HAP-1 (cell line): ENCODE results near the gene ADAD2.

Experiments
- DNase-seq, 2 experiments: peaks; one replicate each; pipeline ENCODE4 v3.0.0-alpha.2; 2016 to 2020; ENCODE audit warnings: low spot score in 2 of 2
- H3K27me3 ChIP-seq: fragments of 250-450 bp; sonication (Bioruptor Pico); 2 replicates; pipeline ENCODE4 v1.5.1; 2020; ENCODE audit warnings: low read depth, mild to moderate bottlenecking, moderate library complexity
- H3K36me3 ChIP-seq: fragments of 250-450 bp; sonication (Bioruptor Pico); replicated peaks from 2 replicates; pipeline ENCODE4 v1.5.1; 2020; ENCODE audit warnings: mild to moderate bottlenecking
- H3K4me1 ChIP-seq: fragments of 250-450 bp; sonication (Bioruptor Pico); 2 replicates; pipeline ENCODE4 v1.5.1; 2020; ENCODE audit warnings: mild to moderate bottlenecking
- H3K4me3 ChIP-seq: fragments of 250-450 bp; sonication (Bioruptor Pico); 2 replicates; pipeline ENCODE4 v1.5.1; 2020; ENCODE audit warnings: mild to moderate bottlenecking, moderate library complexity
- H3K9me3 ChIP-seq: fragments of 250-450 bp; sonication (Bioruptor Pico); 2 replicates; pipeline ENCODE4 v1.5.1; 2020; ENCODE audit warnings: mild to moderate bottlenecking, moderate library complexity
- in situ Hi-C: fragments of 300-500 bp; cut with MboI; formaldehyde crosslinking; loops from 3 replicates; pipeline ENCODE4 v1.14.3; 2020; ENCODE audit warnings: low sequenced_read_pairs, inconsistent platforms, mixed read lengths

The ADAD2 gene

DNA sequence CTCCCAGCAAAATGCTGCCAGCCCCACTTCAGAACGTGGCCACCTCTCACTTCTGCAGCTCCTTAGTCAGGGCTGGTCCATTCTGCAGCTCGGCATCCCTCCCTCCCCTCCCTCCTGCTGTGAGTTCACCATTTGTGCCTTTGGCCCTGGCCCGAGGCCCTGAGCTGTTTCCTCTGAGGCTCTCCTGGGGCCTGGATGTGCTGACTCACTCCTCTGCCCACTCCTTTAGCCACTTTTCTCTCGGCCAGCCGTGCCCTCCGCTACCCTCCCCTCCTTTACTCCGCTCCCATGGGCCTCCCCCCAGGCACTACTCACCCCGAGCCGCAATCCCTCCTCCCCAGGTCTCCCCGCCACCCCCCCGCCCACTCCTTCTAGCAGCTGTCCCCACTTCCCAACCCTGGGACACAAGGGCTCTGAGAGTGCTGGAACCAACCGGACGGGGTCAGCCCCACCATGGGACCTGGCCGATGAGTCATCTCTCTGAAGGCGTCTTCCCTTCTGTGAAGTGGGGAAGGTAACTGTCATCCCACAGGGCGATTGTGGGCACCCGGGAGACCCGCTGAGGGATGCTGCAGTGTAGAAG, 37.4 kb downstream of the ADAD2 start:
- Histone ChIP-seq H3K36me3 (no peaks in the 10 kb centered on the region), H3K27me3 (no peaks in the 10 kb centered on the region), H3K4me1 (no peaks in the 10 kb centered on the region), H3K4me3 (no peak overlapping the region), H3K9me3 (no peaks in the 10 kb centered on the region)
- DNase-seq: peak in 1 of 2 experiments; percentile 14
- in situ Hi-C loops: no loop called here

- no peak overlapping the region for H3K4me3 ChIP-seq
- DNase-seq: no peak
- no peaks in the 10 kb centered on the region for H3K4me1 ChIP-seq
- H3K27me3 ChIP-seq: no peaks in the 10 kb centered on the region
- no peaks in the 10 kb centered on the region for H3K9me3 ChIP-seq
- in situ Hi-C loops: no loop called here
- no peaks in the 10 kb centered on the region for H3K36me3 ChIP-seq
Observed at GRCh38 chr16:84229471-84229870, 38.5 kb downstream of the ADAD2 start.

DNA sequence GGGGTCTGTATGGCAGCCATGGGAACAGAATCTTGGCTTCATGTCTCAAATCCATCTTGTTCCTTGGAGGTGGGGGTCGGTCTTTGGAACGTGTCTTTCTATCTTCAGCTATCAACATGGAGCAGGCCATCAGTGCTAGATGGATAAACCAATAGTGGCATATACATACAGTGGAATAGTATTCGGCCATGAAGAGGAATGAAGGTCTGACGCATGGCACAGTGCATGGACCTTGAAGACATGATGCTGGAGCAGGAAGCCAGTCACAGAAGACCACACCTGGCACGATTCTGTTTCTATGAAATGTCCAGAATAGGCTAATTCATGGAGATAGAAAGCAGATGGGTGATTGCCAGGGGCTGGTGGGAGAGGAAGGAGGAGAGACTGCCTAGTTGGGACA, 41.1 kb downstream of the ADAD2 start:
- Histone ChIP-seq H3K4me3 (no peak overlapping the region), H3K36me3 (no peaks in the 10 kb centered on the region), H3K27me3 (no peaks in the 10 kb centered on the region; the same call in 1 of the 2 replicates), H3K9me3 (no peaks in the 10 kb centered on the region), H3K4me1 (no peaks in the 10 kb centered on the region)
- in situ Hi-C loops: no loop called here
- DNase-seq: no peak

- DNase-seq: no peak
- Histone ChIP-seq H3K4me1 (no peaks in the 10 kb centered on the region), H3K9me3 (no peaks in the 10 kb centered on the region), H3K4me3 (no peak overlapping the region), H3K36me3 (no peaks in the 10 kb centered on the region), H3K27me3 (no peaks in the 10 kb centered on the region; the same call in 1 of the 2 replicates)
- in situ Hi-C loops: no loop called here
Observed at GRCh38 chr16:84232969-84233368, 42.0 kb downstream of the ADAD2 start.

DNA sequence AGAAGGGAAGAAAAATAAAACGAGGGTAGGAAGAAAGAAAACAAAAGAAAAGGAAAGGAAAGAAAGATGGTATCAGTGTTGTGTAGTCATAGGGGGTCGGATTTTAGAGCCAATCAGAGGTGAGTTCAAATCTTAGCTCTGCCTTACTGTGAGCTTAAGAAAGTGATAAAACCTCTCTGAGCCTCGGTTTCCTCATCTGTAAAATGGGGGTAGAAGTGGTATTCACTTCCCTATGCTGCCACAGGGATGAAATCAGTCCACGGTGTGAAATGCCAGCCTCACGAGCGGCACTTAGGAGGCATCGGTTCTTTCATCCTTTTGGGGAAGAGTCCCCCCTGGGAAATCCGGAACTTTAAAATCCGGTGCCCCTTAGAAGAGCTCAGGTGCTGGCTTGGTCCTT, 42.8 kb downstream of the ADAD2 start:
- no peaks in the 10 kb centered on the region for H3K36me3 ChIP-seq
- H3K27me3 ChIP-seq: peaks cover 5% of the 10 kb centered on the region
- no peak for DNase-seq
- no peaks in the 10 kb centered on the region for H3K9me3 ChIP-seq
- in situ Hi-C loops: no loop called here
- no peaks in the 10 kb centered on the region for H3K4me1 ChIP-seq
- no peak overlapping the region for H3K4me3 ChIP-seq

DNA sequence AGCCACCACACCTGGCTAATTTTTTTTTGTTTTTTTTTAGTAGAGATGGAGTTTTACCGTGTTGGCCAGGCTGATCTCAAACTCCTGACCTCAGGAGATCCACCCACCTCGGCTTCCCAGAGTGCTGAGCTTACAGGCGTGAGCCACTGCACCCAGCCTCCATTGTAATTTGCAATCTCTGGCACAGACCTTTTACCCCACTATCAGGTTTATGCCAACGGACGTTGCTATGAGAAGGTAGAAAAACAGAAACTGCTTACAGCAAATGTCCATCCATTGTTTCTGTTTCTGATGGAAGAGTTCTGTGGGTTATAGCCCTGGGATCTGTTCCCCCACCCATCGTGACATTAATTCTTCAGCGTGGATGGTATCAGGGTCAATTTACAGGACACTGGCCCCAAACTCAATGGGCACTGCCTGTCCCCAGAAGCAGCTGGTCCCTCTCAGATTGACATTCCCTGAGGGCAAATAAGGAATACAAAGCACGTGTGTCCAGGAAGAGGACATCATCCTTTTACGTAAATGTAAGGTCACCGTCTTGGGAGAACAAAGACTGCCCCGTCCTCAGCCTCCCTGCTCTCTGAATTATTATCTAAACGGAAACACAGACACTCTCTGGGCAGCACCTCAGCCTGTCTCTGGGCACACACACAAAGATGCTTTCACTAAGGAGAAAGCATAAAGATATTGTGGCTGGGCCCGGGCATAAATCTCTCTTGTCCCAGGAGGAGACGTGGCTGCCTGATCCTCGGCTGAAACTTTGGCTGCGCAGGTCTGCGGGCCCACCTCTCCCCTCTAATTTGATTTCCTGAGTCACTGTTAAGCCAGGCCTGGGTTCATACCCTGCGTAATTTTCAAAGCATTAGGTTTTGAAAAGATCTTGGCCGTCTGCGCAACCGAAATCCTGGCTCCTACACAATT, 43.6 kb downstream of the ADAD2 start:
- DNase-seq: no peak
- H3K36me3 ChIP-seq: no peaks in the 10 kb centered on the region
- no peak overlapping the region for H3K4me3 ChIP-seq
- H3K9me3 ChIP-seq: no peaks in the 10 kb centered on the region
- no peaks in the 10 kb centered on the region for H3K4me1 ChIP-seq
- H3K27me3 ChIP-seq: peaks cover 8% of the 10 kb centered on the region
- in situ Hi-C loops: no loop called here

DNA sequence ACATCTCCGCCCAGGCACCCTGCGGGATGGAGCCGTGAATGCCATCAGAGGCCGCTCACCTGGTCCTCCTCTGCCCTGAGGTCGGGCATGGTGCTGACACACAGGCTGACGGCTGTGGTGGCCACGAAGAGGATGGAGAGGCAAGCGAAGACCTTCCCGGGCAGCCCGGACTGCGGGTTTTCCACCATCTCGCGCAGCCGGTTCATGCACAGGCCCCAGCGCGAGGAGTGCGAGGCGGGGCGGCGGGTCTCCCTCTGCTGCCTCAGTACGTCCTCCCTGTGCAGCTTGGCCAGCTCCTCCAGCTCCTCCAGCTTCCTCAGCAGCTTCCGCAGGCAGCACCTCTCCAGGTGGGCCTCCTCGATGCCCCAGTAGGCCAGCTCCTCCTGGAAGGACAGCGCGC, 45.7 kb downstream of the ADAD2 start:
- in situ Hi-C loops: no loop called here
- Histone ChIP-seq H3K9me3 (no peaks in the 10 kb centered on the region), H3K4me3 (no peak overlapping the region), H3K4me1 (no peaks in the 10 kb centered on the region), H3K27me3 (peaks cover 16% of the 10 kb centered on the region), H3K36me3 (no peaks in the 10 kb centered on the region)
- DNase-seq: no peak

GRCh38 chr16:84237994-84238750, 47.2 kb downstream of the ADAD2 start:
- Histone ChIP-seq H3K9me3 (no peaks in the 10 kb centered on the region), H3K36me3 (no peaks in the 10 kb centered on the region), H3K4me3 (no peak overlapping the region), H3K4me1 (no peaks in the 10 kb centered on the region), H3K27me3 (peaks cover 16% of the 10 kb centered on the region)
- in situ Hi-C loops: no loop called here
- no peak for DNase-seq

DNA sequence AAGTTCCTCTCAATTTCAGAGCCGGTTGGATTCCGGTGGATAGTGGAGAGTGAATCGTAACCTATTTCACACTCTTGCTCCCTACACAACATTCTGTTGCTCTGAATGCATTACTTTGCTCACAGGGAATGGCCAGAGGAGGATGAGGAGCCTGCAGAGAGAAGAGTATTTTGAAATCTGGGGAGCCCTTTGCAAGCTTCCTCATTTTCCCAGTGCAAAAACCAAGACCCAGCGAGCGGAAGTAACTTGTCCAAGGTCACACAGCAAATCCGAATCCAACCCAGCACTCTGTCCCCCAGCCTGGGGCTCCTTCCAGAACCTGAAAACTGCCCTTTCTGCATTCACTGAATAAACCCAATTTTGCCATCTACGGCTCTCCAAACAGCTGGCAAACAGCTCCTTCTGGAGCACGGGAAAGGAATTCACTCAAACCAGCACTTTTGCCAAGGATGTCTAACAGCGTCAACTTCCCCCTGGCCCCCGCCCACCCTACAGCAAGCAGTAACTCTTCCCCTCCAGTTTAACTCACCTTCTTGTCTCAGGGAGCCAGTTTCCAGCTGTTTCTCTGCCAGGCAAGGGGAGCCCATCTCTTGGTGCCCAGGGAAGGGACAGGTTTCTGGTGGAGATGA, 48.3 kb downstream of the ADAD2 start:
- no peak overlapping the region for H3K4me3 ChIP-seq
- no peaks in the 10 kb centered on the region for H3K4me1 ChIP-seq
- H3K27me3 ChIP-seq: peaks cover 16% of the 10 kb centered on the region
- no peak for DNase-seq
- H3K9me3 ChIP-seq: no peaks in the 10 kb centered on the region
- in situ Hi-C loops: no loop called here
- H3K36me3 ChIP-seq: no peaks in the 10 kb centered on the region

DNA sequence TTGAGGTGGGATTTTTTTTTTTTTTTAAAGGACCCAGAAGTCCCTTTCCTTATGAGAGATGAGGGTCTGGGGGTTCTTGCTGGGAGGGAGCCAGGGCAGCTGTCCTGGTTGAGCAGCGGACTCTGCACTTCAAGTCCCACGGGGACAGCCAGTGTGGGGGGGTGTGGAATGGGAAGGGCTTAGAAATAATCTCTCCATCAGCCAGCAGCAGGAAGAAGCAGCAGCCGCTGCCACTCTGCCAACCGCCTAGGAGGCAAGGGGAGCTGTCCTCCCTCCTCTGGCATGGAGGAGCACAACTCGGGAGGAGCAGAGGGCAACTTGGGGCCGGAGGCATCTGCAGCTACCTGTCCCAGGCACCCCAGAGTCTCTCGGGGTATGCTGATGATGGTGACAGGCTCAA, 49.0 kb downstream of the ADAD2 start, which contains the start of gene KCNG4:
Gene KCNG4, minus strand, starts transcription at position 104 of the 400 bp plus-strand sequence. CDS start 2,527 bp downstream, outside the sequence.
- Histone ChIP-seq H3K4me3 (no peak within 1 kb of the TSS), H3K27me3 (peaks cover 16% of the 10 kb centered on the region), H3K36me3 (no peaks in the 10 kb centered on the region), H3K9me3 (no peaks in the 10 kb centered on the region), H3K4me1 (no peaks in the 10 kb centered on the region)
- no peak for DNase-seq
- in situ Hi-C loops: no loop called here

- H3K9me3 ChIP-seq: no peaks in the 10 kb centered on the region
- peaks cover 16% of the 10 kb centered on the region for H3K27me3 ChIP-seq
- no peak for DNase-seq
- H3K4me1 ChIP-seq: no peaks in the 10 kb centered on the region
- H3K36me3 ChIP-seq: no peaks in the 10 kb centered on the region
- H3K4me3 ChIP-seq: no peak overlapping the region
- in situ Hi-C loops: no loop called here
Observed at GRCh38 chr16:84240455-84240854, 49.5 kb downstream of the ADAD2 start.

DNA sequence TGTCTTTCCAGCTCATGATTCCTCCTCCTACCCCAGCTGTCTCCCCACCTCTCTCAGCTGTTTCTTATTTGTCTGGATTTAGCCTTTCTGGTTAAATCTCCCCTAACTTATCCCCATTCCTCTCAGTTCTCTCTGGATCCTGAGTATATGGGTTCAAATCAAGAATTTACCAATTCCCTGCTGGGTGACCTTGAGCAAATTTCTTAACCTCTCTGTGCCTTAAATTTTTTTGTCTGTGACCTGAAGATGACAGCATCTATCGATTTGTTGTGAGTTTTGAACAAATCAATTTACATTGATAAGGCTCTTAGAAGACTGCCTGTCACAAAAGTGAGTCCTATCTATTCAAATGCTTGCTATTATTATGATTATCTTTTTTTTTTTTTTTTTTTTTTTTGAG, 50.8 kb downstream of the ADAD2 start:
- no peaks in the 10 kb centered on the region for H3K9me3 ChIP-seq
- no peaks in the 10 kb centered on the region for H3K4me1 ChIP-seq
- peaks cover 16% of the 10 kb centered on the region for H3K27me3 ChIP-seq
- no peak for DNase-seq
- H3K4me3 ChIP-seq: no peak overlapping the region
- in situ Hi-C loops: no loop called here
- no peaks in the 10 kb centered on the region for H3K36me3 ChIP-seq

GRCh38 chr16:84242839-84243238, 51.9 kb downstream of the ADAD2 start:
- Histone ChIP-seq H3K9me3 (no peaks in the 10 kb centered on the region), H3K27me3 (peaks cover 16% of the 10 kb centered on the region), H3K36me3 (no peaks in the 10 kb centered on the region), H3K4me3 (no peak overlapping the region), H3K4me1 (no peaks in the 10 kb centered on the region)
- in situ Hi-C loops: no loop called here
- no peak for DNase-seq
